ENCODE data around the gene PRKACA. TPM values are rescaled to one million over a fixed set of nuclear protein-coding genes. Genes with fewer than 3 reads are reported as not detected.

PRKACA gene
- total RNA-seq, 1 experiment from 2014 or later, result 56.7 TPM

GRCh38 chr19:14164724-14165493 is 47.3 kb upstream of the PRKACA start:
- no peak for DNase-seq (ENCODE audit: low spot score)
- Histone ChIP-seq H3K9me3 (ENCODE audit: low read depth, low read length, poor library complexity, severe bottlenecking) (no peaks in the 10 kb centered on the region), H3K27me3 (replicated peaks; ENCODE audit: insufficient read depth, low read depth, low read length, poor library complexity) (no peaks in the 10 kb centered on the region), H3K36me3 (ENCODE audit: insufficient read depth, low read length, poor library complexity, severe bottlenecking) (peaks cover 15% of the 10 kb centered on the region), H3K4me3 (ENCODE audit: low read depth, low read length, poor library complexity, severe bottlenecking) (no peak overlapping the region), H3K4me1 (ENCODE audit: insufficient read depth, low read length, poor library complexity, severe bottlenecking) (peaks cover 30% of the 10 kb centered on the region), H3K27ac (ENCODE audit: low read depth, low read length, poor library complexity, severe bottlenecking) (peak overlapping the region; percentile 42)
- intact Hi-C loops (cut with micrococcal nuclease; ENCODE audit: unreplicated experiment), result no loop called here
- CTCF ChIA-PET, result no interaction called here
- no TSS peak for BruUV-seq (replicated peaks)
- POLR2A ChIA-PET (ENCODE audit: low non-redundant PET), result no interaction called here
- TF ChIP-seq CTCF (conservative IDR thresholded peaks at IDR 0.05; ENCODE audit: low read depth, low read length), result no peak
- TF ChIP-seq EZH2 (IDR thresholded peaks at IDR 0.05; ENCODE audit: borderline replicate concordance, low read depth, low read length, poor library complexity, severe bottlenecking), result no peak

- no TSS peak for BruUV-seq (replicated peaks)
- no peak for DNase-seq (ENCODE audit: low spot score)
- no peaks in the 10 kb centered on the region for H3K27me3 ChIP-seq (replicated peaks; ENCODE audit: insufficient read depth, low read depth, low read length, poor library complexity)
- H3K9me3 ChIP-seq (ENCODE audit: low read depth, low read length, poor library complexity, severe bottlenecking), result no peaks in the 10 kb centered on the region
- peaks cover 19% of the 10 kb centered on the region for H3K36me3 ChIP-seq (ENCODE audit: insufficient read depth, low read length, poor library complexity, severe bottlenecking)
- TF ChIP-seq CTCF (conservative IDR thresholded peaks at IDR 0.05; ENCODE audit: low read depth, low read length), result no peak
- no peak for TF ChIP-seq EZH2 (IDR thresholded peaks at IDR 0.05; ENCODE audit: borderline replicate concordance, low read depth, low read length, poor library complexity, severe bottlenecking)
- H3K4me1 ChIP-seq (ENCODE audit: insufficient read depth, low read length, poor library complexity, severe bottlenecking), result peaks cover 30% of the 10 kb centered on the region
- POLR2A ChIA-PET (ENCODE audit: low non-redundant PET), result no interaction called here
- CTCF ChIA-PET, result no interaction called here
- H3K27ac ChIP-seq (ENCODE audit: low read depth, low read length, poor library complexity, severe bottlenecking), result no peak overlapping the region
- no peak overlapping the region for H3K4me3 ChIP-seq (ENCODE audit: low read depth, low read length, poor library complexity, severe bottlenecking)
- intact Hi-C loops (cut with micrococcal nuclease; ENCODE audit: unreplicated experiment), result no loop called here
Observed at GRCh38 chr19:14164082-14164481, 46.5 kb upstream of the PRKACA start.

- POLR2A ChIA-PET (ENCODE audit: low non-redundant PET), result no interaction called here
- no peak overlapping the region for H3K4me3 ChIP-seq (ENCODE audit: low read depth, low read length, poor library complexity, severe bottlenecking)
- no peak for TF ChIP-seq CTCF (conservative IDR thresholded peaks at IDR 0.05; ENCODE audit: low read depth, low read length)
- no peak for TF ChIP-seq EZH2 (IDR thresholded peaks at IDR 0.05; ENCODE audit: borderline replicate concordance, low read depth, low read length, poor library complexity, severe bottlenecking)
- no peak overlapping the region for H3K27ac ChIP-seq (ENCODE audit: low read depth, low read length, poor library complexity, severe bottlenecking)
- CTCF ChIA-PET, result interaction anchor here (1.0 kb wide), 1 partner anchor 185 kb away, joined by 3 read pairs; no protein-coding TSS in a partner anchor
- DNase-seq (ENCODE audit: low spot score), result no peak
- peaks cover 30% of the 10 kb centered on the region for H3K4me1 ChIP-seq (ENCODE audit: insufficient read depth, low read length, poor library complexity, severe bottlenecking)
- no peaks in the 10 kb centered on the region for H3K27me3 ChIP-seq (replicated peaks; ENCODE audit: insufficient read depth, low read depth, low read length, poor library complexity)
- H3K36me3 ChIP-seq (ENCODE audit: insufficient read depth, low read length, poor library complexity, severe bottlenecking), result peaks cover 28% of the 10 kb centered on the region
- no peaks in the 10 kb centered on the region for H3K9me3 ChIP-seq (ENCODE audit: low read depth, low read length, poor library complexity, severe bottlenecking)
- intact Hi-C loops (cut with micrococcal nuclease; ENCODE audit: unreplicated experiment), result no loop called here
- BruUV-seq (replicated peaks), result TSS peak; percentile 36
Observed at GRCh38 chr19:14162871-14163297, 45.3 kb upstream of the PRKACA start.

All from A673 (cell line).